Skeletal muscle satellite cell (primary cell): ENCODE results near the gene LRPPRC. TPM values are rescaled to one million over a fixed set of nuclear protein-coding genes. Genes with fewer than 3 reads are reported as not detected.

Source experiments
- H3K27me3 ChIP-seq: 2 replicates; pipeline ENCODE4 v1.7.0; 2013; ENCODE audit warnings: low read length; ENCODE audit not compliant: control insufficient read depth, insufficient read depth
- H3K36me3 ChIP-seq: 2 replicates; pipeline ENCODE4 v1.7.0; 2013; ENCODE audit warnings: mild to moderate bottlenecking, control low read depth, low read length; ENCODE audit not compliant: insufficient read depth
- H3K4me1 ChIP-seq: 2 replicates; pipeline ENCODE4 v1.7.0; 2013; ENCODE audit warnings: low read length; ENCODE audit not compliant: control insufficient read depth, insufficient read depth
- H3K4me2 ChIP-seq: 2 replicates; pipeline ENCODE4 v1.7.0; 2013; ENCODE audit warnings: mild to moderate bottlenecking, low read length
- H3K4me3 ChIP-seq: 2 replicates; pipeline ENCODE4 v1.7.0; 2013; ENCODE audit warnings: low read length
- H3K9ac ChIP-seq: 2 replicates; pipeline ENCODE4 v1.7.0; 2013; ENCODE audit warnings: mild to moderate bottlenecking, low read depth, low read length, moderate library complexity
- H3K9me3 ChIP-seq: replicated peaks from 2 replicates; pipeline ENCODE4 v1.7.0; 2013; ENCODE audit warnings: mild to moderate bottlenecking, control low read depth, low read length
- small RNA-seq: library from RNA; depleted of rRNA; stranded (forward); fragments of <200 nt; gene quantifications from one replicate; pipeline ENCODE3, GENCODE V24; 2012

Gene LRPPRC

DNA sequence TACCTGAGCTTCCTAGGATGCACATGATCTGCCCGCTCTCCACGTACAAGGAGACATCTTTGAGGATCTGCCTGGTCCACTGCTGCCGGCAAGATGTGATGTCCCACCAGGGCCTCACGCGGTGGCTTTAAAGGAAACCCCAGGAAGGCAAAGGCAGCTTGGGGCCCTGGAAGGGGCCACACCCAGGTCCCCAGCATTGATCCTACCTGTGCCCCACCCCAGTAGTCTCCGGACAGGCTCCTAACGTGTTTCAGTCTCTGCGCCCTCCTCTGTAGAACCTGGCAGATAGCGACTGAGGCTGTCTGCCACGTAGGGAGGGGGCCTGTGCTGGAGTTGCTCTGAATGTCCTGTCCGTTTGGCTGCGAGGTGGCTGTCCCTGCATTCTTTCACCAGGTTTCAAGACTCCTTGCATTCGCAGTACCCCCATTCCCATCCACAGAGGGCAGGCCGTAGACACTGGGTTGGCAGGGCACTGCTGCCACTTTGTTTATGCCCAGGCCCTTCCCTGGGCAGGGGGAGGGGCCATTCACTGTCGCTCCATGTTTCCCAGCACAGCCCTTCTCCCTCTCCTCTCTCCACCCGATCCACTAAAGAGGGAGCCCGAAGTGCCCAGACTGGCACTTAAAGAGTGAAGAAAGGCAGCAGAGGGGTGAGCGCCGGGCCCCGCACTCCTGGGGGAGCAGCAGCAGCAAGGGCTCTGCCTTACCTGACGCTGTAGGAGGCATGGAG is 157.8 kb downstream of the LRPPRC start:
- Histone ChIP-seq H3K36me3 (no peaks in the 10 kb centered on the region), H3K4me2 (no peak overlapping the region), H3K4me1 (no peaks in the 10 kb centered on the region), H3K9ac (no peak overlapping the region), H3K4me3 (no peak overlapping the region), H3K9me3 (no peaks in the 10 kb centered on the region), H3K27me3 (peaks cover 61% of the 10 kb centered on the region)

GRCh38 chr2:43837033-43837432 is 158.8 kb downstream of the LRPPRC start:
- Histone ChIP-seq H3K9me3 (no peaks in the 10 kb centered on the region), H3K4me3 (no peak overlapping the region), H3K27me3 (peaks cover 61% of the 10 kb centered on the region), H3K9ac (no peak overlapping the region), H3K4me1 (no peaks in the 10 kb centered on the region), H3K4me2 (no peak overlapping the region), H3K36me3 (no peaks in the 10 kb centered on the region)

Small RNA genes lying within 50 kb of the gene (small RNA-seq; reads per million reads assigned to genes)
- not detected for gene RN7SL455P
- gene RNU6-1048P = not detected
